ENCODE measurements around the gene GDF7.

GDF7 gene

GRCh38 chr2:20665243-20666004, 1.5 kb upstream of the GDF7 start:
- H3K4me3 ChIP-seq (replicated peaks; ENCODE audit: low read depth, low read length): no peak overlapping the region
- no peak for DNase-seq (ENCODE audit: low read depth)
- TF ChIP-seq, protein P1, sequence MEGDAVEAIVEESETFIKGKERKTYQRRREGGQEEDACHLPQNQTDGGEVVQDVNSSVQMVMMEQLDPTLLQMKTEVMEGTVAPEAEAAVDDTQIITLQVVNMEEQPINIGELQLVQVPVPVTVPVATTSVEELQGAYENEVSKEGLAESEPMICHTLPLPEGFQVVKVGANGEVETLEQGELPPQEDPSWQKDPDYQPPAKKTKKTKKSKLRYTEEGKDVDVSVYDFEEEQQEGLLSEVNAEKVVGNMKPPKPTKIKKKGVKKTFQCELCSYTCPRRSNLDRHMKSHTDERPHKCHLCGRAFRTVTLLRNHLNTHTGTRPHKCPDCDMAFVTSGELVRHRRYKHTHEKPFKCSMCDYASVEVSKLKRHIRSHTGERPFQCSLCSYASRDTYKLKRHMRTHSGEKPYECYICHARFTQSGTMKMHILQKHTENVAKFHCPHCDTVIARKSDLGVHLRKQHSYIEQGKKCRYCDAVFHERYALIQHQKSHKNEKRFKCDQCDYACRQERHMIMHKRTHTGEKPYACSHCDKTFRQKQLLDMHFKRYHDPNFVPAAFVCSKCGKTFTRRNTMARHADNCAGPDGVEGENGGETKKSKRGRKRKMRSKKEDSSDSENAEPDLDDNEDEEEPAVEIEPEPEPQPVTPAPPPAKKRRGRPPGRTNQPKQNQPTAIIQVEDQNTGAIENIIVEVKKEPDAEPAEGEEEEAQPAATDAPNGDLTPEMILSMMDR (IDR thresholded peaks at IDR 0.05; ENCODE audit: low read length, missing control alignments): no peak

DNA sequence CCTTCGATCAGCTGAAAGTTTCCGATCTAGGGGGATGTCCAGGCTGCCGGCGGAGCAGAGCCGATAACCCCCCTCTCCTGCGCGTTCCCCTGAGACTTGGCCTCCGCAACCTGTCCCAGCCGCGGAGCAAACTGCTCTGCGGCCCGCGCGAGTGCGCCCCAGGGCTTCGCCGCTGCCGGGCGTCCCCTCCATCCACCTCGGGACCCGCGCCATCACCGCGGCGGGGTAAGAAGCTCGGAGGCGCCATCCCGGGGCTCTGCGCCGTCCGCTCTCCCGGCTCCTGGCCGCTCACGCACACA, 990 bp upstream of the GDF7 start:
- TF ChIP-seq, protein P1 (IDR thresholded peaks at IDR 0.05; ENCODE audit: low read length, missing control alignments): no peak
- no peak for DNase-seq (ENCODE audit: low read depth)
- H3K4me3 ChIP-seq (replicated peaks; ENCODE audit: low read depth, low read length): peak overlapping the region; percentile 19

GRCh38 chr2:20667151-20667530, 197 bp downstream of the GDF7 start:
- TF ChIP-seq, protein P1 (IDR thresholded peaks at IDR 0.05; ENCODE audit: low read length, missing control alignments): no peak
- H3K4me3 ChIP-seq (replicated peaks; ENCODE audit: low read depth, low read length): peak overlapping the region; percentile 25
- DNase-seq (ENCODE audit: low read depth): no peak

- TF ChIP-seq, protein P1 (IDR thresholded peaks at IDR 0.05; ENCODE audit: low read length, missing control alignments): no peak
- no peak for DNase-seq (ENCODE audit: low read depth)
- H3K4me3 ChIP-seq (replicated peaks; ENCODE audit: low read depth, low read length): peak overlapping the region; percentile 25
Measured at GRCh38 chr2:20667531-20668401, 822 bp downstream of the GDF7 start.

DNA sequence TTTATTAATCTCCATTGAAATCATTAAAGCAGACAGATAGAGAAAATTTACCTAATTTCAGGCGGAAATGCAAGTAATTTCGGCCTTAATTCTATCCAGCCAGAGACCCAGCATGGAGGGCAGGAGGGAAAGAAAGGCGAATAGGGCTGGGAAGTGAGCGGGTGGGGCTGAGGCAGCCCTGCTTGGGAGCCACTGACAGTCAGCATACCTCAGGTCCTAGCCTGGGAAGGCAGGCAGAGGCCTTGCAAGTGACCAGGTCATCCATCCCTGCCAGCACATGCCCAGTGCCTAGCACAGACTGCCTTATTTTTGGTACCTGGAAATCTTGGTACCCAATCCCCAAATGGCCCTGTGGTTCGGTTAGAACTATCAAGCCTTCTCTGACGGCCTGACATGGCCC, 1.5 kb downstream of the GDF7 start:
- DNase-seq (ENCODE audit: low read depth): no peak
- H3K4me3 ChIP-seq (replicated peaks; ENCODE audit: low read depth, low read length): no peak overlapping the region
- TF ChIP-seq, protein P1 (IDR thresholded peaks at IDR 0.05; ENCODE audit: low read length, missing control alignments): no peak

- no peak overlapping the region for H3K4me3 ChIP-seq (replicated peaks; ENCODE audit: low read depth, low read length)
- TF ChIP-seq, protein P1 (IDR thresholded peaks at IDR 0.05; ENCODE audit: low read length, missing control alignments): no peak
- no peak for DNase-seq (ENCODE audit: low read depth)
Measured at GRCh38 chr2:20668871-20669475, 2.0 kb downstream of the GDF7 start.
